KMS-11 (cell line): ENCODE results near the gene CBL.

Source experiments
- H2AFZ ChIP-seq: fragments of 200-600 bp; sonication (generic); 2 replicates; pipeline ENCODE4 v1.6.1; 2016; ENCODE audit warnings: antibody characterized with exemption, mixed run types, low read depth
- H3K27ac ChIP-seq: fragments of 200-600 bp; sonication (generic); 2 replicates; pipeline ENCODE4 v1.6.1; 2016; ENCODE audit warnings: mild to moderate bottlenecking, mixed run types
- H3K27me3 ChIP-seq: fragments of 200-600 bp; sonication (generic); 2 replicates; pipeline ENCODE4 v1.6.1; 2017; ENCODE audit warnings: mild to moderate bottlenecking, low read depth, mixed run types, moderate library complexity; ENCODE audit not compliant: insufficient read depth
- H3K36me3 ChIP-seq: fragments of 200-600 bp; sonication (generic); 2 replicates; pipeline ENCODE4 v1.6.1; 2017; ENCODE audit warnings: mild to moderate bottlenecking, mixed run types; ENCODE audit not compliant: insufficient read depth
- H3K4me1 ChIP-seq: fragments of 200-600 bp; sonication (generic); 2 replicates; pipeline ENCODE4 v1.6.1; 2016; ENCODE audit warnings: mild to moderate bottlenecking, low read depth, mixed run types; ENCODE audit not compliant: poor library complexity, severe bottlenecking
- H3K4me2 ChIP-seq: fragments of 200-600 bp; sonication (generic); 2 replicates; pipeline ENCODE4 v1.7.0; 2016; ENCODE audit warnings: mild to moderate bottlenecking, mixed run types
- H3K4me3 ChIP-seq: fragments of 200-600 bp; sonication (generic); IDR thresholded peaks from 2 replicates; pipeline ENCODE4 v1.6.1; 2017; ENCODE audit warnings: low read depth, low read length, mixed read lengths; ENCODE audit not compliant: insufficient read depth
- H3K79me2 ChIP-seq: fragments of 200-600 bp; sonication (generic); 2 replicates; pipeline ENCODE4 v1.6.1; 2016; ENCODE audit warnings: low read depth, mixed run types; ENCODE audit not compliant: insufficient read depth
- H3K9ac ChIP-seq: fragments of 200-600 bp; sonication (generic); 2 replicates; pipeline ENCODE4 v1.6.1; 2016; ENCODE audit warnings: mild to moderate bottlenecking, mixed run types
- H4K20me1 ChIP-seq: fragments of 200-600 bp; sonication (generic); 2 replicates; pipeline ENCODE4 v1.6.1; 2016; ENCODE audit warnings: mild to moderate bottlenecking, mixed run types; ENCODE audit not compliant: insufficient read depth
- TF ChIP-seq, protein P1 (sequence below): fragments of 200-600 bp; sonication (generic); conservative IDR thresholded peaks from 2 replicates; pipeline ENCODE4 v1.6.1; 2017; ENCODE audit warnings: low read depth, mild to moderate bottlenecking, antibody characterized with exemption, low read length, moderate library complexity, mixed read lengths

The CBL gene

DNA sequence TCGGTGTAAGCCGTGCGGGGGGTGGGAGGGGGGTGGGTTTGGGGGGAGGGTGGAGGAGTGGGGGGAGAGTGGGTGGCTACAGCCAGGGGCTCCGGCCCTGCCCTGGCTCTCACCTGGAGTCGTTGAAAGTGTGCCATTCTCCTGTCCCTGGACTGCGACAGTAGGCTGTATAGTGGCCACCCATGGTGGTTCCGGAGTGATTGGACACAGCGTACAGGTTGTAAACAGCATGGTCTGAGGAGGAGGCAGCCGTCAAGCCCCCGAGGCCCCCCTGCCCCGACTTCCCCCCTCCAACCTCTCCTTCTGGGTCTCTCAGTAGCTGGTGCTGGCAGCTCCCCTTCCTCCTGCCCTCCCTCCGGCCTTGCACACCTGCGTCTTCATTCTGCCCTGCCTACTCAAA, 150.9 kb downstream of the CBL start:
- no peaks in the 10 kb centered on the region for H4K20me1 ChIP-seq
- H3K4me3 ChIP-seq, result no peak overlapping the region
- no peaks in the 10 kb centered on the region for H3K36me3 ChIP-seq
- no peak overlapping the region for H3K4me2 ChIP-seq
- H3K4me1 ChIP-seq, result peaks cover 5% of the 10 kb centered on the region
- no peak overlapping the region for H2AFZ ChIP-seq
- no peaks in the 10 kb centered on the region for H3K79me2 ChIP-seq
- no peak overlapping the region for H3K27ac ChIP-seq
- TF ChIP-seq, protein P1, sequence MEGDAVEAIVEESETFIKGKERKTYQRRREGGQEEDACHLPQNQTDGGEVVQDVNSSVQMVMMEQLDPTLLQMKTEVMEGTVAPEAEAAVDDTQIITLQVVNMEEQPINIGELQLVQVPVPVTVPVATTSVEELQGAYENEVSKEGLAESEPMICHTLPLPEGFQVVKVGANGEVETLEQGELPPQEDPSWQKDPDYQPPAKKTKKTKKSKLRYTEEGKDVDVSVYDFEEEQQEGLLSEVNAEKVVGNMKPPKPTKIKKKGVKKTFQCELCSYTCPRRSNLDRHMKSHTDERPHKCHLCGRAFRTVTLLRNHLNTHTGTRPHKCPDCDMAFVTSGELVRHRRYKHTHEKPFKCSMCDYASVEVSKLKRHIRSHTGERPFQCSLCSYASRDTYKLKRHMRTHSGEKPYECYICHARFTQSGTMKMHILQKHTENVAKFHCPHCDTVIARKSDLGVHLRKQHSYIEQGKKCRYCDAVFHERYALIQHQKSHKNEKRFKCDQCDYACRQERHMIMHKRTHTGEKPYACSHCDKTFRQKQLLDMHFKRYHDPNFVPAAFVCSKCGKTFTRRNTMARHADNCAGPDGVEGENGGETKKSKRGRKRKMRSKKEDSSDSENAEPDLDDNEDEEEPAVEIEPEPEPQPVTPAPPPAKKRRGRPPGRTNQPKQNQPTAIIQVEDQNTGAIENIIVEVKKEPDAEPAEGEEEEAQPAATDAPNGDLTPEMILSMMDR, result no peak
- H3K9ac ChIP-seq, result no peak overlapping the region
- H3K27me3 ChIP-seq, result 0 out of 2 replicates have a peak, but pooled peaks cover 2% of the 10 kb centered on the region
